GM18951 (cell line): ENCODE measurements around the gene TMEM18.

Source experiments
- POLR2A ChIP-seq: IDR thresholded peaks from 4 replicates; pipeline ENCODE4 v1.6.1; 2011; ENCODE audit warnings: mild to moderate bottlenecking; ENCODE audit not compliant: insufficient read length, insufficient read depth; ENCODE audit errors: extremely low read depth
- in situ Hi-C: fragments of 300-500 bp; cut with MboI; formaldehyde crosslinking; loops from one replicate; pipeline ENCODE4 v1.12.0; 2022; ENCODE audit warnings: low sequenced_read_pairs, mixed read lengths, inconsistent platforms; ENCODE audit not compliant: unreplicated experiment

Gene TMEM18

DNA sequence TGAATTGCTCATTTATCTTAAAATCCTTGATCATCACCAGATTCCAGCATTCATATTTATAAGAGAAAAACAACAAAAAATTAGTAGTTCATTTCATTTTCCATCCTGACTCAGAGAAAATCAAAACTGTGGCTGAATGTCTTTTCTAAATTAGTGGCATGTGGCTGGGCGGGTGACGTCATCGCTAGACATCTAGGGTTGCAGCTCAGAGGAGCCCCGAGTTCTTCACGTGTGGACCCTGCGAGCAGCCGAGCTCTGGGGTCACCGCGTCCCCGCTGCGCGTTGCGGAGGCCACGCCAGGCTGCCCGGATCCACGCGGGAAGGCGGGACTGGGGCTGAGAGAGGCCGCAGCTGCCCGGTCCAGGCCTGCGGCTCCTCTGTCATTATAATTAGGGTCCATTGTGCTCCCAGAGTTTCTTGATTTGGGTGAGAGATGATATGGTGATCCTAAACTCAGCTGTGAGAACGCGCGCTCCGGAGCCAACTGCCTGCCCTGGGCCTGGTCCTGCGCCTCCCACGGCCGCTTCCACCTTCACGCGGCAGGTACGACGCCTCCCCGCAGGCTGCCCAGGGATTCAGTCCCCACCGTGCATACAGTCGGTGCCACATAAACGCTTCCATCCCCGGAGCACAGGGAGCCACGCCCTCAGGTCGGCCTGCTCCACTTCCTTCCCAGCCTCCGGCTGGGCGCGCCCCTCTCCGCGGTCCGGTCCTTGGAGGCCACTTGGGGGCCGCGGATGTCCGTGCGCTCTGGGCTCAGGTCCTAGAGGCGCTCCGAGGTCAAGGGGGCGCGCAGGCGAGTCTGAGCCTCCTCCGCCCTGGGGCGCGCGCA is 56.5 kb downstream of the TMEM18 start:
- no peak for TF ChIP-seq POLR2A
- in situ Hi-C loops = no loop called here

DNA sequence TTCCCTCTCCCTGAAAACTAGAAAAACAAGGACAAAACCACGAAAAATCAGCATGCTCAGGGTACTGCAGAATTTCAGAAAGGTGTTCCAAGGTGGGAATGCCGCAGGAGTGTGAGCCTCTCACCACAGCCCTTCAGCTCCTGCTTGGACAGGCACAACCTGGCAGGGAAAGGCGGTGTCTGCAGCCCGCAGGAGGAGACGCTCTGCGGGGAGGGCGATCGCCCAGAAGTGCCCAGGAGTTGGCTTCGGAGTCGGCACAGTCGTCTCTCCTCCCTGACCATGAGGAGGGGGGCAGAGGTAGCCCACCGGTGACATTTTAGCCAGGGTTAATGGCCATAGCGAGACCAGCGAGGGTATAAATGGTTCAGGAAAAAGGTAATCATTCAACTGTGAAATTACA is 57.2 kb downstream of the TMEM18 start:
- in situ Hi-C loops = no loop called here

GRCh38 chr2:618422-618990 is 58.7 kb downstream of the TMEM18 start:
- no peak for TF ChIP-seq POLR2A
- in situ Hi-C loops = no loop called here

More for the DNA sequence above, 57.2 kb downstream of the TMEM18 start:
- no peak for TF ChIP-seq POLR2A

- in situ Hi-C loops = no loop called here
- TF ChIP-seq POLR2A = no peak
These were observed 59.2 kb downstream of the TMEM18 start for GRCh38 chr2:618005-618404.
